ENCODE results near the gene UPF3B. TPM values are rescaled to one million over a fixed set of nuclear protein-coding genes. Genes with fewer than 3 reads are reported as not detected.
"Not testable (repeated sequence)": the region's sequence is repeated elsewhere in the genome, so short reads cannot be mapped to it uniquely, and the experiment has no call there.

UPF3B gene, protein sequence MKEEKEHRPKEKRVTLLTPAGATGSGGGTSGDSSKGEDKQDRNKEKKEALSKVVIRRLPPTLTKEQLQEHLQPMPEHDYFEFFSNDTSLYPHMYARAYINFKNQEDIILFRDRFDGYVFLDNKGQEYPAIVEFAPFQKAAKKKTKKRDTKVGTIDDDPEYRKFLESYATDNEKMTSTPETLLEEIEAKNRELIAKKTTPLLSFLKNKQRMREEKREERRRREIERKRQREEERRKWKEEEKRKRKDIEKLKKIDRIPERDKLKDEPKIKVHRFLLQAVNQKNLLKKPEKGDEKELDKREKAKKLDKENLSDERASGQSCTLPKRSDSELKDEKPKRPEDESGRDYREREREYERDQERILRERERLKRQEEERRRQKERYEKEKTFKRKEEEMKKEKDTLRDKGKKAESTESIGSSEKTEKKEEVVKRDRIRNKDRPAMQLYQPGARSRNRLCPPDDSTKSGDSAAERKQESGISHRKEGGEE
- 3.9 and 6.2 TPM in 2 replicates for total RNA-seq (2014; rRNA removed; shearing (Covaris generic))

DNA sequence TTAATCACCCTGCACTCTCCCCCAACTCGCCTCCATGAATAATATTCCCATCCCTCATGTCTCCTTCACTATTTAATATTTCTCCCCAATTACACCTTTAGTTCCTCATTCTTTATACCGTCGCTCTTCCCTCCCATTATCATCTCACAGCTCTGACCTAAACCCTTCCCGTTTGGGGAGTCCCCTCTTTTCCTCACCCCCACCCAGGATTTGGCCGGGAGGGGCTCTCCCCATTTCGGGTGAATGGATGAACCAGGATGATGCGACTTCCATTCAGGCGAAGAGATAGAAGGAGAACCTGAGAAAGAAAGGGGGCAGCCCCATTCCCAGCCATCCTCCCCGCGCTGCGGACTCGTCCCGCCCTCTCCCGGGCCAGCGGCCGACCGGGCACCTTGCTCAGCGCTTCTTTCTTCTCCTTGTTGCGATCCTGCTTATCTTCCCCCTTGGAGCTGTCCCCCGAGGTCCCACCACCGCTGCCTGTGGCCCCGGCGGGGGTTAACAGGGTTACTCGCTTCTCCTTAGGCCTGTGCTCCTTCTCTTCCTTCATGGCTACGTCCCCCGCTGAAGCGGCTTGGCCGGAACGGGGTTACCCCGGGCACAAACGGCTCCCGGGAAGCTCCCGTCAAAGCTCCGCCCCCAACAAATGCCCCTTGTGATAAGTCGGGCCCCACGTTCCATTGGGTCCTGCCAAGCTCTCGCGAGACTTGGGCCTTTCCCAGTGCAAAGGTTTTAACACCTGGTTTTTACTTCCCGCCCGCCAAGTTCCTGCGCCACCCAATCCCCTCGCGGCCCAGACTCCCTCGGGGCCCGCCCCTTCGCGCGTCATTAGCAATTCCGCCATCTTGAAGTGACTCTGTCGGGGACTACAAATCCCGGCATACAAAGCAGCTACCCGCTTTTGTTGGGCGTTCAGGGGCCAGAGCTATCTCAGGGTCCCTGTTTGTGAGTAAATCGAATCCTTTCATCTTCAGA, at the start of gene UPF3B:
UPF3B (minus strand) TSS at position 582 of the 972 bp plus-strand sequence; CDS start at position 547, 35 bp downstream.
- H3K36me3 ChIP-seq (replicated peaks; ENCODE audit: control insufficient read depth, insufficient read depth, low read length): no peaks in the 10 kb centered on the region
- DNase-seq: peak; percentile 91
- no peaks in the 10 kb centered on the region for H3K27me3 ChIP-seq (ENCODE audit: control insufficient read depth, insufficient read depth, low read length)
- H3K4me3 ChIP-seq (ENCODE audit: insufficient read depth, low read depth, low read length): peak within 1 kb of the TSS; percentile 75

DNA sequence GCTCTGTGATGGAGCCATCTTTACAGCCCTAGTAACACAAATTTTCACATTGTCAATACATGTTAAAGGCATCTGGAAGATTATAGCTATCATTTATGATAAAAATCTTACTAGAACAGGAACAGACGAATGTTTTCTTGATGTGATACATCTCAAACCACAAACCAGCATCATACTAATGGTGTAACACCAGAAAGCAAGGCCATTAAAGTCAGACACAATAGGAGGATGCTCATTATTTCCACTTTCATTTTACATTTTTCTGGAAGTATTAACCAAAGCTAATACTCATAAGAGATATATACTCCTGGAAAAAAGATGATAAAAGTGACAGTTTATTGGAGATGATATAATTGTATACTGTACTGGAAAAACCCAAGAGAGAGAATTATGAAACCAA, 48.2 kb upstream of the UPF3B start:
- no peak for DNase-seq
- H3K36me3 ChIP-seq (replicated peaks; ENCODE audit: control insufficient read depth, insufficient read depth, low read length): no peaks in the 10 kb centered on the region
- H3K27me3 ChIP-seq (ENCODE audit: control insufficient read depth, insufficient read depth, low read length): no peaks in the 10 kb centered on the region
- H3K4me3 ChIP-seq (ENCODE audit: insufficient read depth, low read depth, low read length): no peak overlapping the region

DNA sequence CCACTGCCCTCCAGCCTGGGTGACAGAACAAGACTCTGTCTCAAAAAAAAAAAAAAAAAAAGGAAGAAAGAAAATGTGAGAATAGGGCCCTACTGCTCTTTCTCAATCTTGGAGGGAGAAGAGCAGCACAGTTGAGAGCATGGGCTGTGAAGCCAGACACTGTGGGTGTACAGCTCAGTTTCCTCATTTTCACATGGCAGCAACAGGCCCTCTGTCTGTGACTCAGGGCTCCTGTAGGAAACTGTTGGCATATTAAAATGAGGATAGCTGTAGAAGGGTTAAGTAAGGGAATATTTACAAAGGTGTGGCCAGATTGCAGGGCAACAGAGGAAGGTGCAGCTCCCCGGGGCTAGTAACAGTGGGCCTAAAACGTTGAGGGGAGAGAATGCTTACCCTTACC, 46.4 kb upstream of the UPF3B start:
- DNase-seq: no peak
- no peaks in the 10 kb centered on the region for H3K27me3 ChIP-seq (ENCODE audit: control insufficient read depth, insufficient read depth, low read length)
- no peak overlapping the region for H3K4me3 ChIP-seq (ENCODE audit: insufficient read depth, low read depth, low read length)
- H3K36me3 ChIP-seq (replicated peaks; ENCODE audit: control insufficient read depth, insufficient read depth, low read length): no peaks in the 10 kb centered on the region

GRCh38 chrX:119895843-119896326, 43.1 kb upstream of the UPF3B start, which contains the start of gene AKAP14:
AKAP14 (plus strand) TSS chrX:119895893; CDS start chrX:119903224, 7,331 bp downstream.
- no peak within 1 kb of the TSS for H3K4me3 ChIP-seq (ENCODE audit: insufficient read depth, low read depth, low read length)
- H3K27me3 ChIP-seq (ENCODE audit: control insufficient read depth, insufficient read depth, low read length): no peaks in the 10 kb centered on the region
- H3K36me3 ChIP-seq (replicated peaks; ENCODE audit: control insufficient read depth, insufficient read depth, low read length): no peaks in the 10 kb centered on the region
- peak; percentile 70 for DNase-seq

DNA sequence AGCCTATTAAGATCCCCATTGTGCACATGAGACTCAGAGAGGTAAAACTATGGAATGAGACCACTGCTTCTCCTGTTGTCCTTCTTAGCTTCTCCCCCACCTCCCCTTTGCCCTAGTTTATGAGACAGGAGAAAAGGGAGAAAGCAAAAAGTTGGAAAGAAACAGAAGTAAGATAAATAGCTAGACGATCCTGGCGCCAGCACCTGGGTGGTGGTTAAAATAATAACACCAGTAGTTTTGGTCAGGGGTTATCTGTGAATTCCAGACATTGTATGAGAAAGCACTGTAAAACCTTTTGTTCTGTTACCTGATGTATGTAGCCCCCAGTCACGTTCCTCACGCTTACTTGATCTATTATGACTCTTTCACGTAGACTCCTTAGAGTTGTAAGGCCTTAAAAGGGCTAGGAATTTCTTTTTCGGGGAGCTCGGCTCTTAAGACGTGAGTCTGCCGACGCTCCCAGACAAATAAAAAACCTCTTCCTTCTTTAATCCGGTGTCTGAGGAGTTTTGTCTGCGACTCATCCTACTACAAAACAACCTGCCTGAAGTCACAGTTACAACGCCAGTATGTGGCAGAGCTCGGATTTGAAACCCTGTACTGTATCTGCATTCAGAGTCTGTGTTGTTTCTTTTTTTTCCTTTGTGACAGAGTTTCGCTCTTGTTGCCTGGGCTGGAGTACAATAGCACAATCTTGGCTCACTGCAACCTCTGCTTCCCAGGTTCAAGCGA, 39.4 kb upstream of the UPF3B start:
- DNase-seq; H3K27me3 ChIP-seq (ENCODE audit: control insufficient read depth, insufficient read depth, low read length); H3K4me3 ChIP-seq (ENCODE audit: insufficient read depth, low read depth, low read length): not testable (repeated sequence)

DNA sequence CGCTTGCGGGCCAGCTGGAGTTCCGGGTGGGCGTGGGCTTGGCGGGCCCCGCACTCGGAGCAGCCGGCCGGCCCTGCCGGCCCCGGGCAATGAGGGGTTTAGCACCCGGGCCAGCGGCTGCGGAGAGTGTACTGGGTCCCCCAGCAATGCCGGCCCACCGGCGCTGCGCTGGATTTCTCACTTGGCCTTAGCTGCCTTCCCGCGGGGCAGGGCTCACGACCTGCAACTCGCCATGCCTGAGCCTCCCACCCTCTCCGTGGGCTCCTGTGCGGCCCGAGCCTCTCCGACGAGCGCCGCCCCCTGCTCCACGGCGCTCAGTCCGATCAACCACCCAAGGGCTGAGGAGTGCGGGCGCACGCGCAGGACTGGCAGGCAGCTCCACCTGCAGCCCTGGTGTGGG, 37.9 kb upstream of the UPF3B start:
- not testable (repeated sequence) for DNase-seq; H3K36me3 ChIP-seq (replicated peaks; ENCODE audit: control insufficient read depth, insufficient read depth, low read length); H3K27me3 ChIP-seq (ENCODE audit: control insufficient read depth, insufficient read depth, low read length)
- peak overlapping the region; percentile 14; the same call in 1 of the 2 replicates for H3K4me3 ChIP-seq (ENCODE audit: insufficient read depth, low read depth, low read length)

More for the DNA sequence above, 39.4 kb upstream of the UPF3B start:
- H3K36me3 ChIP-seq (replicated peaks; ENCODE audit: control insufficient read depth, insufficient read depth, low read length): not testable (repeated sequence)

DNA sequence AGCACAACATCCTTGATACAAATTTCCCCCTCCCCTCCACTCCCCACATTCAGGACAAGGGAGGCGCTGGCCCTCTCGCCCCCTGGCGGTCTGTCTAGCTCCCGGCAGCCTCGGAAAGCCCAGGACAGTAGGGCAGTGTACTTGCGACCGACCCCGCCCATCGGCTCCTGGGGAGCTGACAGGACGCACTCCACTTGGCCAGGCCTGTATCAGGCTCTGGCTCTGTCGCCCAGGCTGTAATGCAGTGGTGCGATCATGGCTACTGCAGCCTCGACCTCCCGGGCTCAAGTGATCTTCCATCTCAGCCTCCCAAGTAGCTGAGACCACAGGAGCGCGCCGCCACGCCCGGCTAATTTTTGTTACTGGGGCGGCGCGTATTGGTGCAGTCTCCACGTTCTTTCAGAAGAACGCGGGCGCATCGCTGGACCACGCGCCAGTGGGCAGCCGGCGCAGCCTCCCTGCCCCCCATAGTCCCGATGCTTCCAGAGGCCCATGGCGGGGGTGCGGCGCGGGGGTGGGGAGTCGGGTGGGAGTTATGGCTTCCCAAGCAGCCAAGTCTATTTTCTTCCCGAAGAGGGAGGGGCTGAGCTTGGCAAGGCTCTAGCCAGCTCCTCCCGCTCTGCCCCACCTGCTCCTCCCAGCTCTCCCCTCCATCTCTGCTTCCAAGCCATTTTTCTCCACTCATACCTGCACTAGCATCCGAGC, 35.1 kb upstream of the UPF3B start:
- peak; percentile 86 for DNase-seq
- Histone ChIP-seq H3K36me3 (replicated peaks; ENCODE audit: control insufficient read depth, insufficient read depth, low read length) (no peaks in the 10 kb centered on the region), H3K4me3 (ENCODE audit: insufficient read depth, low read depth, low read length) (peak overlapping the region; percentile 50), H3K27me3 (ENCODE audit: control insufficient read depth, insufficient read depth, low read length) (no peaks in the 10 kb centered on the region)

DNA sequence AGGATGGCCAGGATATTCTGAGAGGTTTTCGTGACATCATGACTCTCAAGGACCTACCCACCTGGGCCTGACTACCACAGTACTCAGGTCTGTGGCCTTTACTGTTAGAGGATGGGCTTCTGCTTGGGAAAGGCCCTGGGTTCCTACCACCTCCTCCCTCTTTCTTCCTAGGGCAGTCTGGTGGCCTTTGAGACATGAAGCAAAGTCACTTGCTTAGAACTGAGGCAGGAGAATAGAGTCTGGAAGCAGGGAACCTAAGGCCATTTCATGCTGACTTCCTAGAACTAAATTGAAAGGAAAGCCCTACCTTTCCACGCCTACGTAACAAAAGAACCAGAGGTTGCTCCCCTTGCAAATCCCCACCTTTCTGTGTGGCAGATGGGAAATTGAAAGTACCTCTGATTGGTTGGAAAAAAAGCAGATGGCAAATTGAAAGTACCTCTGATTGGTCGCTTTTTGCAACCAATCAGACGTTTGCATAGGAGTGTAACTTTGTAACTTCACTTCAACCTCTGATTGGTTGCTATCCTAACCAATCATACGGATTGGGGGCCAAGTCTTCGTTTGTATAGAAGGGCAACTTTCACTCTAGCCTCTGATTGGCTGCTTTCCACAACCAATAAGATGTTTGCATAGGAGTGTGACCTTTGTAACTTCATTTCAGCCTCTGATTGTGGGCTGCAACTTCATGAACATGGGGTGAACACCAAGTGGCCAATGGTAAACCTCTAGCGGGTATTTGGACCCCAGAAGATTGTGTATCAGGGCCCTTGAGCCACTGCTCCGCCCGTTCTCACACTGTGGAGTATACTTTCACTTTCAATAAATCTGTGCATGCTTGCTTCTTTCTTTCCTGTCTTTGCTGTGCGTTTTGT, 33.0 kb upstream of the UPF3B start:
- H3K36me3 ChIP-seq (replicated peaks; ENCODE audit: control insufficient read depth, insufficient read depth, low read length): no peaks in the 10 kb centered on the region
- no peaks in the 10 kb centered on the region for H3K27me3 ChIP-seq (ENCODE audit: control insufficient read depth, insufficient read depth, low read length)
- H3K4me3 ChIP-seq (ENCODE audit: insufficient read depth, low read depth, low read length): no peak overlapping the region
- DNase-seq: peak; percentile 22

DNA sequence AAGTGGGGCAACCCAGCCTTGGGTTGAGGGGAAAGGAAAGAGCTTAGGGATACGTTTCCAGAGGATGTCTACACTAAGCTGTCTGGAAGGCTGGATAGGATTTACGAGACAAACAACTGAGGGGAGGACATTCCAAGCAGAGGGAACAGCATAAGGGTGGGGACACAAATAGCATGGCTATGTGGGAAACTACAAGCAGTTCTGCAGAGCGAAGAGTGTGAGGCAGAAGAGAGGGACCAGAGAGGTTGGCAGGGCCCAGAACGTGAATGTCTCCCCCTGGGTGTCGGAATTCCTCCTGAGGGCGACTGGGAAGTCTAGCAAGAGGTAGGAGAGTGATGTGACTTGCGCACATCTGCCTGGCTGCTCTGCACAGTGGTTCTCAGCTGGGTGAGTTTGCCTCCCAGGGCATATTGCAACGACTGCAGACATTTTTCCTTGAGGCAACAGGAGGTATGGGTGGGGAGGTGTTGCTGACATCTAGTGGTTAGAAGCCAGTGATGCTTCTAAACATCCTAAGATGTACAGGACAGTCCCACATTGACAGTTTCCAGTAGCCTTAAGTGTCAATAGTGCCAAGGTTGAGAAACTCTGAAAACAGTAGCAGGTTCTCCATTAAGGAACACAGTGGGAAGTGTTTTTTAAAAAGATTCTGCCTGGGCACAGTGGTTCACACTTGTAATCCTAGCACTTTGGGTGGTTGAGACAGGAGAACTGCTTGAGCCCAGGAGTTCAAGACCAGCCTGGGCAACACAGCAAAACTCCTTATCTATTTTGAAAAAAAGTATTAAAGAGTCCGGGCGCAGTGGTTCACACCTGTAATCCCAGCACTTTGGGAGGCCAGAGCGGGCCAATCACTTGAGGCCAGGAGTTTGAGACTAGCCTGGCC, 28.0 kb upstream of the UPF3B start:
- DNase-seq: peak; percentile 36
- no peak overlapping the region for H3K4me3 ChIP-seq (ENCODE audit: insufficient read depth, low read depth, low read length)
- no peaks in the 10 kb centered on the region; the same call in 1 of the 2 replicates for H3K36me3 ChIP-seq (replicated peaks; ENCODE audit: control insufficient read depth, insufficient read depth, low read length)
- H3K27me3 ChIP-seq (ENCODE audit: control insufficient read depth, insufficient read depth, low read length): no peaks in the 10 kb centered on the region

- no peaks in the 10 kb centered on the region; the same call in 1 of the 2 replicates for H3K36me3 ChIP-seq (replicated peaks; ENCODE audit: control insufficient read depth, insufficient read depth, low read length)
- H3K4me3 ChIP-seq (ENCODE audit: insufficient read depth, low read depth, low read length): no peak overlapping the region
- no peak for DNase-seq
- no peaks in the 10 kb centered on the region for H3K27me3 ChIP-seq (ENCODE audit: control insufficient read depth, insufficient read depth, low read length)
Observed at GRCh38 chrX:119880076-119880475, 27.3 kb upstream of the UPF3B start.

- Histone ChIP-seq H3K36me3 (replicated peaks; ENCODE audit: control insufficient read depth, insufficient read depth, low read length) (no peaks in the 10 kb centered on the region; the same call in 1 of the 2 replicates), H3K4me3 (ENCODE audit: insufficient read depth, low read depth, low read length) (no peak overlapping the region), H3K27me3 (ENCODE audit: control insufficient read depth, insufficient read depth, low read length) (no peaks in the 10 kb centered on the region)
- DNase-seq: no peak
Observed at GRCh38 chrX:119878740-119879139, 26.0 kb upstream of the UPF3B start.
